Prostate gland (tissue), 2 donors: ENCODE results near the gene SECTM1. TPM values are rescaled to one million over a fixed set of nuclear protein-coding genes. Genes with fewer than 3 reads are reported as not detected.
"Not testable (repeated sequence)": the region's sequence is repeated elsewhere in the genome, so short reads cannot be mapped to it uniquely, and the experiment has no call there.

Experiments used
- DNase-seq: peaks from one replicate; pipeline ENCODE4 v3.0.0-alpha.2; 2019; ENCODE audit warnings: low spot score
- H3K27ac ChIP-seq, 2 donors: fragments of 200-600 bp; sonication (generic); 2 replicates each; pipeline ENCODE4 v1.5.1; 2017 to 2019
- H3K27me3 ChIP-seq: fragments of 200-600 bp; sonication (generic); replicated peaks from 2 replicates; pipeline ENCODE4 v1.5.1; 2019; ENCODE audit not compliant: insufficient read depth
- H3K36me3 ChIP-seq, 2 donors: fragments of 200-600 bp; sonication (generic); 1 replicate in 1 of 2; 2 replicates in 1 of 2; pipeline versions ENCODE4 v1.5.1 to v1.8.1; 2017 to 2019
- H3K4me1 ChIP-seq: fragments of 200-600 bp; sonication (generic); replicated peaks from 2 replicates; pipeline ENCODE4 v1.5.1; 2019
- H3K4me3 ChIP-seq, 2 donors: fragments of 200-600 bp; sonication (generic); 2 replicates each; pipeline ENCODE4 v1.5.1; 2017 to 2019
- H3K9me3 ChIP-seq: fragments of 200-600 bp; sonication (generic); 2 replicates; pipeline ENCODE4 v1.5.1; 2017
- CTCF ChIP-seq, 4 experiments: fragments of 200-600 bp in 2 of 4; fragments of 450-650 bp in 2 of 4; sonication (generic) in 2 of 4; IDR thresholded peaks; 1 replicate in 3 of 4; 2 replicates in 1 of 4; pipeline ENCODE4 v1.5.1; 2016 to 2019; ENCODE audit warnings: antibody characterized with exemption in 4 of 4, mild to moderate bottlenecking in 2 of 4, moderate library complexity in 2 of 4
- POLR2A ChIP-seq: fragments of 450-650 bp; IDR thresholded peaks from one replicate; pipeline ENCODE4 v1.6.1; 2016; ENCODE audit warnings: antibody characterized with exemption, mild to moderate bottlenecking
- POLR2AphosphoS5 ChIP-seq: sonication (generic); formaldehyde crosslinking; IDR thresholded peaks from one replicate; pipeline ENCODE4 v1.6.1; 2017; ENCODE audit warnings: antibody characterized with exemption
- WGBS: methylation state at CpG from one replicate; pipeline ENCODE4 v1.1.5; 2018; 5-methylcytosine and 5-hydroxymethylcytosine counted together
- intact Hi-C: fragments of 100-400 bp; cut with DNase I; formaldehyde crosslinking; loops from one replicate; pipeline ENCODE4 v1.14.2; 2022
- total RNA-seq, 2 donors: library from RNA; depleted of rRNA; stranded (reverse); fragments of >200 nt; gene quantifications; one replicate each; pipeline ENCODE4 v1.1.0, GENCODE V29; 2016

The SECTM1 gene
- 10 to 100 TPM in 1 of 2 donors, 1 to 10 TPM in 1; 9.0 to 12.5 TPM for total RNA-seq

GRCh38 chr17:82333279-82334171, at the start of gene SECTM1:
SECTM1 (minus strand) TSS chr17:82333766; CDS start chr17:82327240, 6,526 bp downstream.
- 1% methylated on average over 45 of the region's 90 CpGs for whole genome bisulfite sequencing
- H3K4me1 ChIP-seq: peaks cover 25% of the 10 kb centered on the region

GRCh38 chr17:82382933-82383255, 49.3 kb upstream of the SECTM1 start:
- H3K27me3 ChIP-seq: peaks cover 7% of the 10 kb centered on the region
- TF ChIP-seq POLR2AphosphoS5 (no peak), POLR2A (no peak), CTCF (IDR thresholded peaks at IDR 0.05) (no peak)

More at GRCh38 chr17:82333279-82334171, at the start of gene SECTM1:
- TF ChIP-seq POLR2AphosphoS5: peak; percentile 50
- TF ChIP-seq POLR2A: no peak
- no peak for TF ChIP-seq CTCF (IDR thresholded peaks at IDR 0.05)
- peak within 1 kb of the TSS; percentile 78 to 91 for H3K27ac ChIP-seq
- intact Hi-C loops: no loop called here
- H3K27me3 ChIP-seq: no peaks in the 10 kb centered on the region
- H3K4me3 ChIP-seq: peak within 1 kb of the TSS; percentile 48 to 56
- DNase-seq: no peak
- no peaks in the 10 kb centered on the region for H3K36me3 ChIP-seq
- H3K9me3 ChIP-seq: no peaks in the 10 kb centered on the region

GRCh38 chr17:82382220-82382932, 48.8 kb upstream of the SECTM1 start:
- 86% methylated on average over 21 of the region's 21 CpGs for whole genome bisulfite sequencing
- H3K4me3 ChIP-seq, H3K9me3 ChIP-seq, H3K27me3 ChIP-seq, H3K36me3 ChIP-seq, H3K4me1 ChIP-seq, intact Hi-C loops, DNase-seq, H3K27ac ChIP-seq: not testable (repeated sequence)

More at GRCh38 chr17:82382933-82383255, 49.3 kb upstream of the SECTM1 start:
- H3K4me1 ChIP-seq: peaks cover 5% of the 10 kb centered on the region
- no peak overlapping the region for H3K4me3 ChIP-seq
- no peaks in the 10 kb centered on the region for H3K36me3 ChIP-seq
- WGBS: 79% methylated on average over 11 of the region's 11 CpGs
- H3K9me3 ChIP-seq: no peaks in the 10 kb centered on the region
- intact Hi-C loops: no loop called here
- DNase-seq: no peak
- H3K27ac ChIP-seq: no peak overlapping the region

- H3K27me3 ChIP-seq, DNase-seq, intact Hi-C loops, H3K36me3 ChIP-seq, H3K27ac ChIP-seq, H3K4me3 ChIP-seq, H3K9me3 ChIP-seq, H3K4me1 ChIP-seq: not testable (repeated sequence)
- 80% methylated on average over 10 of the region's 10 CpGs for WGBS
Measured at GRCh38 chr17:82381703-82382009, 48.1 kb upstream of the SECTM1 start.

GRCh38 chr17:82380860-82381702, 47.5 kb upstream of the SECTM1 start:
- TF ChIP-seq CTCF (IDR thresholded peaks at IDR 0.05) (no peak), POLR2AphosphoS5 (no peak), POLR2A (no peak)
- Histone ChIP-seq H3K36me3 (no peaks in the 10 kb centered on the region), H3K9me3 (no peaks in the 10 kb centered on the region), H3K4me3 (no peak overlapping the region), H3K27ac (no peak overlapping the region), H3K27me3 (peaks cover 12% of the 10 kb centered on the region), H3K4me1 (peaks cover 5% of the 10 kb centered on the region)
- WGBS: 56% methylated on average over 23 of the region's 23 CpGs
- no peak for DNase-seq
- intact Hi-C loops: no loop called here
